ENCODE measurements around the gene RIOX2. TPM values are rescaled to one million over a fixed set of nuclear protein-coding genes. Genes with fewer than 3 reads are reported as not detected.

Gene RIOX2
- total RNA-seq, 2 donors from 2014 or later, result 12.5 to 13.6 TPM

DNA sequence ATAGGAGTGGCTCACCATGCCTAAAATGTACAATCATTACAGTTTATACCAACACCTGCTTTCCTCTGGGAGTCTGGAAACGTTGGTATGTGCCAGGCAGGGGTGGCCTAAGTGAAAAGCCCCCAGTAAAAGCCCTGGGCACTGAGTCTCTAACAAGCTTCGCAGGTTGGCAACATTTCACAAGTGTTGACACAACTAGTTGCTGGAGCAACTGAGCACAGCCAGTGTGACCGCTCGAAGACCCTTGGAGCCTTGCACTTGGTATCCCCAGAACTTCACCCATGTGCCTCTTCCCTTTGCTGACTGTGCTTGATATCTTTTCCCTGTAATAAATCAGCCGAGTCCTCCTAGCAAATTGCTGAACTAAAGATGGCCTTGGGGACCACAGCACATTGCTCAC is 2.7 kb downstream of the RIOX2 start:
- H3K4me1 ChIP-seq (ENCODE audit: control insufficient read depth, insufficient read depth, low read length), result no peaks in the 10 kb centered on the region
- Mint-ChIP-seq H3K9me3 (no peaks in the 10 kb centered on the region), H3K27me3 (ENCODE audit: insufficient read depth) (peaks cover 9% of the 10 kb centered on the region), H3K4me3 (no peak overlapping the region), H3K4me1 (peaks cover 2% of the 10 kb centered on the region), H3K36me3 (ENCODE audit: low read depth) (no peaks in the 10 kb centered on the region), H3K27ac (no peak overlapping the region)
- H3K36me3 ChIP-seq (ENCODE audit: control insufficient read depth, insufficient read depth, low read length), result no peaks in the 10 kb centered on the region
- no peak overlapping the region for H3K27ac ChIP-seq (ENCODE audit: low read depth, low read length)
- H3K9me3 ChIP-seq (ENCODE audit: control insufficient read depth, low read length), result no peaks in the 10 kb centered on the region
- no peak for DNase-seq
- TF ChIP-seq, protein P1, sequence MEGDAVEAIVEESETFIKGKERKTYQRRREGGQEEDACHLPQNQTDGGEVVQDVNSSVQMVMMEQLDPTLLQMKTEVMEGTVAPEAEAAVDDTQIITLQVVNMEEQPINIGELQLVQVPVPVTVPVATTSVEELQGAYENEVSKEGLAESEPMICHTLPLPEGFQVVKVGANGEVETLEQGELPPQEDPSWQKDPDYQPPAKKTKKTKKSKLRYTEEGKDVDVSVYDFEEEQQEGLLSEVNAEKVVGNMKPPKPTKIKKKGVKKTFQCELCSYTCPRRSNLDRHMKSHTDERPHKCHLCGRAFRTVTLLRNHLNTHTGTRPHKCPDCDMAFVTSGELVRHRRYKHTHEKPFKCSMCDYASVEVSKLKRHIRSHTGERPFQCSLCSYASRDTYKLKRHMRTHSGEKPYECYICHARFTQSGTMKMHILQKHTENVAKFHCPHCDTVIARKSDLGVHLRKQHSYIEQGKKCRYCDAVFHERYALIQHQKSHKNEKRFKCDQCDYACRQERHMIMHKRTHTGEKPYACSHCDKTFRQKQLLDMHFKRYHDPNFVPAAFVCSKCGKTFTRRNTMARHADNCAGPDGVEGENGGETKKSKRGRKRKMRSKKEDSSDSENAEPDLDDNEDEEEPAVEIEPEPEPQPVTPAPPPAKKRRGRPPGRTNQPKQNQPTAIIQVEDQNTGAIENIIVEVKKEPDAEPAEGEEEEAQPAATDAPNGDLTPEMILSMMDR (conservative IDR thresholded peaks at IDR 0.05), result no peak
- H3K27me3 ChIP-seq (ENCODE audit: control insufficient read depth, insufficient read depth, low read length, poor library complexity, severe bottlenecking), result peaks cover 9% of the 10 kb centered on the region
- no peak overlapping the region for H3K4me3 ChIP-seq (ENCODE audit: low read length)
- H3K9ac ChIP-seq (ENCODE audit: extremely low read depth, low read length, poor library complexity, severe bottlenecking), result no peak overlapping the region
- WGBS, 2 experiments (ENCODE audit: insufficient coverage in 1 of 2, insufficient read length in 1 of 2), result 90 to 97% methylated on average over 4 to 5 of the region's 5 CpGs

DNA sequence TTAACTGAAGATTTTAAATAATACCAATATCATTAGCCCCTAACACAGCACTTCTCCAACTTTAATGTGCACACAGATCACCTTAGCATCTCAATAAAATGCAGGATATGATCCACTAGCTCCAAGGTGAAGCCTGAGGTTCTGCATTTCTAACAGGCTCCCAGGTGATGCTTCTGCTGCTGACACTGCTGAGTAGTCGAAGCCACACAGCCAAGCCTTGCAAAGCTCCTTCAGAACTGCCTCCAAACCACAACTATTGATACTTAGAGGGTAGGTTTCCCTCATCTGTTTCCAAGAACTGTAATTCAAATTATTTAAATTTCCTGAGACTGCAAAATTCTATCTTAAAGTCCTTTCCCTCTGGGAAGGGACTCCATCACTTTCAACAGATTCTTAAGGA is 3.9 kb downstream of the RIOX2 start:
- H3K36me3 Mint-ChIP-seq (ENCODE audit: low read depth), result no peaks in the 10 kb centered on the region
- WGBS, 2 experiments (ENCODE audit: insufficient coverage in 1 of 2, insufficient read length in 1 of 2), result 100% methylated on average over 1 of the region's 1 CpG; no CpG with 5 or more reads in 1 of the 2 experiments
- H3K27ac Mint-ChIP-seq, result no peak overlapping the region
- Histone ChIP-seq H3K36me3 (ENCODE audit: control insufficient read depth, insufficient read depth, low read length) (no peaks in the 10 kb centered on the region), H3K27ac (ENCODE audit: low read depth, low read length) (no peak overlapping the region), H3K27me3 (ENCODE audit: control insufficient read depth, insufficient read depth, low read length, poor library complexity, severe bottlenecking) (peaks cover 8% of the 10 kb centered on the region), H3K4me3 (ENCODE audit: low read length) (no peak overlapping the region), H3K4me1 (ENCODE audit: control insufficient read depth, insufficient read depth, low read length) (peaks cover 5% of the 10 kb centered on the region), H3K9me3 (ENCODE audit: control insufficient read depth, low read length) (no peaks in the 10 kb centered on the region), H3K9ac (ENCODE audit: extremely low read depth, low read length, poor library complexity, severe bottlenecking) (no peak overlapping the region)
- H3K4me1 Mint-ChIP-seq, result peaks cover 9% of the 10 kb centered on the region
- H3K27me3 Mint-ChIP-seq (ENCODE audit: insufficient read depth), result peaks cover 9% of the 10 kb centered on the region
- H3K4me3 Mint-ChIP-seq, result no peak overlapping the region
- DNase-seq, result no peak
- TF ChIP-seq, protein P1 (conservative IDR thresholded peaks at IDR 0.05), result no peak
- no peaks in the 10 kb centered on the region for H3K9me3 Mint-ChIP-seq

DNA sequence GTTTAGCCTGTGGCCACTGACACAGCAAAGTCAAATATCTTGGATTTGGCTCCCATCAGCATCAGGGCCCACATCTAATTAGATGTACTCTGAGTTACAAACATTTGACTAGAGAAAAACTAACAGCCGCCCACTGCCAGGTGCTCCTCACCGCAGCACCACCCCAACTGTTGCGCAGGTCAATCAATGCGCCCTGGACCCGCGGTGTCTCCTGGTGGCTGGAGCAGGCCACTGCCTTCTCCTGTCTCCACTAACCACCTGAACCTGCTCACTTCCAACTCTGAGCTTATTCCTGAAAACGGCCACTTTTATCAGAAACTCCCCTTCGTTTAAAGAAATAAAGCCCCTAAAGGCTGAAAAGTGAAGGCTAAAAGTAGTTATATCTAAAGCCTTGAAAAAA is 4.3 kb downstream of the RIOX2 start:
- peaks cover 5% of the 10 kb centered on the region for H3K4me1 ChIP-seq (ENCODE audit: control insufficient read depth, insufficient read depth, low read length)
- H3K4me1 Mint-ChIP-seq, result peaks cover 9% of the 10 kb centered on the region
- WGBS, 2 experiments (ENCODE audit: insufficient coverage in 1 of 2, insufficient read length in 1 of 2), result 92 to 97% methylated on average over 6 to 8 of the region's 8 CpGs
- H3K4me3 Mint-ChIP-seq, result no peak overlapping the region
- no peak overlapping the region for H3K9ac ChIP-seq (ENCODE audit: extremely low read depth, low read length, poor library complexity, severe bottlenecking)
- peaks cover 5% of the 10 kb centered on the region for H3K27me3 Mint-ChIP-seq (ENCODE audit: insufficient read depth)
- no peaks in the 10 kb centered on the region for H3K9me3 Mint-ChIP-seq
- H3K4me3 ChIP-seq (ENCODE audit: low read length), result no peak overlapping the region
- DNase-seq, result peak; percentile 80
- H3K27me3 ChIP-seq (ENCODE audit: control insufficient read depth, insufficient read depth, low read length, poor library complexity, severe bottlenecking), result peaks cover 4% of the 10 kb centered on the region
- H3K27ac ChIP-seq (ENCODE audit: low read depth, low read length), result no peak overlapping the region
- H3K36me3 ChIP-seq (ENCODE audit: control insufficient read depth, insufficient read depth, low read length), result no peaks in the 10 kb centered on the region
- H3K9me3 ChIP-seq (ENCODE audit: control insufficient read depth, low read length), result no peaks in the 10 kb centered on the region
- H3K36me3 Mint-ChIP-seq (ENCODE audit: low read depth), result no peaks in the 10 kb centered on the region
- TF ChIP-seq, protein P1 (conservative IDR thresholded peaks at IDR 0.05), result peak; percentile 73
- no peak overlapping the region for H3K27ac Mint-ChIP-seq

Measured in endodermal cell (in vitro differentiated cells).